ENCODE data around the gene STUM.
A peak's percentile ranks its signal among the peaks of the same experiment; 100 is the strongest.
"Not testable (repeated sequence)": the region's sequence is repeated elsewhere in the genome, so short reads cannot be mapped to it uniquely, and the experiment has no call there.

Gene STUM

DNA sequence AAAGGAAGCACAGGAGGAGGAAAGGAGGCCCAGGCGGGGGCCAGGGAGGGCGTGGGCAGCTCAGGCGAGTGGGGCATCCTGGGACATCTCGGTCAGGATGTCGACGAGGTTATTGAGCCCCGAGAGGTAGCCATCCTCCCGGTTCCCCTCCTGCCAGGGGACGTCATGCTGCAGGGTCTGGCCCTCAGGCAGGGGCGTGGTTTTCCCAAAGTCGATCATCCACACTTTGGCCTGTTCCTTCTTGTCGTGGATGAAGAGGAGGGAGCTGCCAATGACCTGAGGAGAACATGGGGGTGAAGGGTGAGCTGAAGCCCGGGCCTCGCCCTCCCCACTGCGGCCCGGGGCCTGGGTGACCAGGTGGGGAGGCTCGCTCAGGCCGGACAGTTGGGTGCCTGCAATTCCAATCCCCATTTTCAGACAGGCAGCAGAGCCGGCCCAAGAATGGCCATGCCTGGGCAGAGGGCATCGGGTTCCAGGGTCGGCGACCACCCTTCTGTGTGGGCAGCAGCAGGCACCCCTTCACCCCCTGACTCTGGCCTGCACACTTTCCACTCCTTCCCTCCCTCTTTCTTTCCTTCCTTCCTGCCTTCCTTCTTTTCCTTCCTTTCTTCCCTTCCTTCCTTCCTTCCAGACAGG, 86.2 kb downstream of the STUM start:
- FAIRE-seq: peak; percentile 64
- DNase-seq (ENCODE audit: insufficient read length, low spot score): no peak

DNA sequence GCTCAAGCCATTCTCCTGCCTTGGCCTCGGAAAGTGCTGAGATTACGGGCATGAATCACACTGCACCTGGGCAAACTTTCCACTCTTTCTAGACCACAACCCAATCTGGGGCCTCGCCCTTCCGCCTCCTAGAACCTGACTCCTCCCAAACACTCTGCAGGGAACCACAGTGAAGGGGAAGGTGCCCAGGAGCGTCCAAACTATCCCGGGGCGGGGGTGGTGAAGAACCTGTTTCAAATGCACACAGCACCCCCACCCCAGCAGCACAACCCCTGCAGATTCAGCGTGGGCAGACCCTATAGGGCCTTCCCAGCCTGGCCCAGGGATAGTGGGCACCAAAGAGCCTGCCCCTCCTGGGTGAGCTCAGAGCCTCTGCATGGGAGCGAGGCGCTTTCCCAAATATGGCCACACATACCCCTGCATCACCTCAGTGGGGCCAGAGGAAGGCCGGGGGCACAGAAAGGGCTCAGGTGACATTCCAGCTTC, 86.9 kb downstream of the STUM start:
- DNase-seq (ENCODE audit: insufficient read length, low spot score) (no peak), FAIRE-seq (no peak)

DNA sequence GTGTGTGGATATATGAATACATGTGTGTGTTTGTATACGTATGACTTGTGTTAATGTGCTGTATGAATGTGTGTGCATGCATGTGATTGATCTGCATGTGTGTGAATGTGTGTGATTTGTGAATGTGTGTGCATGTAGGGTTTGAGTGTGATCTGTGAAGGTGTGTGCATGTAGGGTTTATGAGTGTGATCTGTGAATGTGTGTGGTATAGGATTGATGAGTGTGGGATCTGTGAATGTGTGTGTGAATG, 88.2 kb downstream of the STUM start:
- DNase-seq (ENCODE audit: insufficient read length, low spot score): no peak
- no peak for FAIRE-seq

DNA sequence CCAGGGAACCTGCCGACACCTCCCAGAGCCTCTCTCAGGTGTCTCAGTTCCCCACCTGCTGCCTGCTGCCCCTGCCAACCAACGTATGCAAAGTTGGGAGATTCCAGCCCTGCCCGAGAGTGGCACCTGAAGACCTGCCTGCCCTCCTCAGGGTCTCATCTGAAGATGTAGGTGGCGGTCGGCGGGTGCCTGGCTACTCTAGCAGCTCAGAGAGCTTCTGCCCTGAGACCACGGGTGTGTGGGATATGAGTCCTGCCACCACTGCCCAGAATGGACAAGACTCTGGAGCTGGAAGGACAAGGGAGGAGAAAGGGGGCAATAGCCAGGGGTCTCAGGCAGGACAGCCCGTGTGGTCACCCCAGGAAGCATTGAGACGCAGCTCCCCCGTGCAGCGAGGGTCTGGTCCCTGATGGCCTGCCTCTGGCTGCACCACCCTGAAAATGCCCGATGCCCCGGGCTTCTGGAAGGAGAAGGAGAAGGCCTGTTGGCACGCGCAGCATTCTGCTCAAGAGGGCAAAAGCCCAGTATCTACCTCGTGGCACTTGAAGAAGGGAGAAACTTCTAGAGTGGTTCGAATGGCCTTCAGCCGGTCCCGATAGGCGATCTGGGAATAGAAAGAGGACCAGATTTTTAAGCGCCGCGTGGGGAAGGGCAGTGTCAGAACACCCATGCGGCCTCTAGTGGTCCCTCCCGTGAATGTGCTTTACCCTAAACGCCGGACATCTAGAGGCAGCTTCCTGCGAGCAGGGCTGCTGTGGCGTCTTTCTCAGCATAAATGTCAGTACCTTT, 88.8 kb downstream of the STUM start:
- FAIRE-seq (no peak), DNase-seq (ENCODE audit: insufficient read length, low spot score) (no peak)

DNA sequence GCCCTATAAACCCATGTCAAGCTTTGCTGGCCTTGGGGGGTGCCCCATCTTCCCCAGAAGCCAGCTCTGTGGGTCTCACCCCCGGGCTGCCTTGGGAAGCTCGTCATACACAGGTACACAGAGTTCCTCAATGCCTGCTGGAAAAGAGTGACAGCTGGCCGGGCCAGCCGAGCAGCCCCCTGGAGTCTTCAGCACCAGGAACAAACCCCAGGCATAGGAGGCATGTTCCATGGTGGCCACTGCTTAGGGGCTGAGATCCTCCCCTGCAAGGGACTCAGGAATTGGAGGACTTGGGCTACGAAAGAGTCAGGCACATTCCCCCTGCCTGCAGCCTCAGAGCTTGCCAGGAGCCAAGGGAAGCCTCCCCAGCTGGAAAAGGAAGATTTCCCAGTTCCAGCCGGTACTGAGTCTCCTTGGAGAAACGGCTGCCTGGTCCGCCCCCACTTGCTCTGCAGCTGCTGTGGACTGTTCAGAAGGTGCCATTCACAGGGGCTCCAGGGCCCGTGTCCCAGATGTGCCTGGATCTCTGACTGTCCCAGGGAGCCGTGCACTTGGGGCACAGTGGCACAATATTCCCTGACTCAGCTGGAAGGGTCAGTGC, 89.5 kb downstream of the STUM start:
- FAIRE-seq: no peak
- no peak for DNase-seq (ENCODE audit: insufficient read length, low spot score)

DNA sequence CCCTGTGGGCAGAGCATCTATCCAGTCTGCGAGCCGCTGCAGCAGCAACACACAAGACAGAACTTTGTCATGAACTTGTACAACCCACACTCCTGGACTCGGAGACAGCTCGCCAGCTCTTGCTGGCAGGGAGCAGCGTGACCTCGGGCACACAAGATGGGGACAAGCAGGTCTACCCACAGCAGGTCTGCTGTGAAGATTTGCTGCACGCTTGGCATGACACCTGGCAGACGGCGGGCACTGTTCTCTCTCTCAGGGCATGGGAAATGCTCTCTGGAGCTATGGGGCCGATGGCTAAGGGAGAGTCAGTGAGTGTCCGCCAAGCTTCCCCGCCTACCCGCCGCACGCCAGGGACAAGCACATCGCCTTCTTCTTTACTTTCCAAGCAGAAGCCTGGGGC, 90.0 kb downstream of the STUM start:
- FAIRE-seq (no peak), DNase-seq (ENCODE audit: insufficient read length, low spot score) (no peak)

DNA sequence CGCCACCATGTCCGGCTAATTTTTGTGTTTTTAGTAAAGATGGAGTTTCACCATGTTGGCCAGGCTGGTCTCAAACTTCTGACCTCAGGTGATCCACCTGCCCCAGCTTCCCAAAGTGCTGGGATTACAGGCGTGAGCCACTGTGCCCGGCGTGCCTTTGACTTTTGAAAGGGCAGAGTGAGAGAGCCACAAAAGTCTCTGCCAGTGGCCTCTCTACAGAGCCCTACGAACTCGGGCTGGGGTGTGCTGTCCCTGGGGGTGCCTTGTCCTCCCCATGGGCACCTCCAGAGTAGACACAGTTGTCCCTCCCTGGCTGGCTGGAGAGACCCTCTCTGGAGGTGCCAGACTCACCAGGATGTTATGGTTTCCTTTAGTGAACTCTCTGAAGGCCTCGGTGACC, 90.6 kb downstream of the STUM start:
- DNase-seq (ENCODE audit: insufficient read length, low spot score); FAIRE-seq: not testable (repeated sequence)

DNA sequence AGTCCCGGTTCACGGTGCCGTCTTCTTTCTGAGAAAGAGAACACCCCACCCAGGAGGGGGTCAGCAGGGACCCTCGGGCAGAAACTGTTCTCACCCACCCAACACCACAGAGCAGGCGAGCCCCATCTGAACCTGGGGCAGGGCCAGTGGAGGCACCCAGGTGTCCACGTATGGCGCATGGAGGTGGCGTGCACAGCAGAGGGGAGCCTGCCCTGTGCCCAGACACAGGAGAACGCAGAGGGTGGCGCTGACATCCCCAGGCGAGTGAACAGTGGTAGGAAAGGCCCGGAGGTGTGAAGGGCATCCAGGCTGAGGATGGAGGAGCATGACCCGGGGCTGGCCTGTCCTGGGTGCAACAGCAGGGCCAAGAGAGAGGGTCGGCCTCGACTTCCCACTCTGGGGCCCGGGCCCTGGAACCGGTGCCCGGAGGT, 91.1 kb downstream of the STUM start:
- no peak for FAIRE-seq

DNA sequence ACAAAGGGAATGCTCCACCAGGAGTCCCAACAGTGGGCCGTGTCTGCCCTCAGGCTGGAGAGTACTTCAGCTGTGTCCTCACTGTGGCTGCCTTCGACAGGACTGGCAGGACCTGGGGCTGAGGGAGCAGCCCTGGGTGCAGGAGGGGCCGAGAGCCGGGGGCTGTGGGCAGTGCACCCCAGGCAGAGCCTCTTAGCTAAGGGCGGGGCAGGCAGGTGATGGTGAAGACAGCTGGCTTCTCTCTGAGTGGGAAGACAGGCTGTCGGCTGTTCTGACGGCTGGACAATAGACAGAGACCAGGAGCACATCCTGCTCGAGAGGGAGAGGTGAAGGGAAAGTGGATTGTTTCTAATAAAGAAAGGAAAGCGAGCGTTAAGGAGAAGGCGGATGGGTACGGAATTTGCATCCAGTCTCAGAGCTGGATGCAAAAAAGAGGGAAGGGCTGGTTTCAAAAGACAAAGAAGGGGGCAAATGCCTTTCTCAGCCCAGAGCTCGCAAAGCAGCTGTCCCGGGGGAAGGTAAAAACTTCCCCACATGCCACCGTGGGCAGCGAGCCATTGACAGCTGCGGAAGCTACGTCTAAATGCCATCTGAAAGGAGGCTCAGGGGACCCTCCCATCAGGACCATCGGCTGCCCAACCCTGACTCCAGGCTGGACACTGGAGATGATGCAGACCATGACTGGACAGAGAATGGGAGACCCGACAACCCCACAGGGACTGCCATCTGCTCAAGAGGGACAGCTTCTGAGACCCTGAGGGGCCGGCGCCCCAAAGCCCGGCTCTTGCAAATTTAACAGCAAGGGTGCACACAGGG, 92.0 kb downstream of the STUM start:
- FAIRE-seq (no peak), DNase-seq (ENCODE audit: insufficient read length, low spot score) (no peak)

More for the DNA sequence above, 91.1 kb downstream of the STUM start:
- no peak for DNase-seq (ENCODE audit: insufficient read length, low spot score)

DNA sequence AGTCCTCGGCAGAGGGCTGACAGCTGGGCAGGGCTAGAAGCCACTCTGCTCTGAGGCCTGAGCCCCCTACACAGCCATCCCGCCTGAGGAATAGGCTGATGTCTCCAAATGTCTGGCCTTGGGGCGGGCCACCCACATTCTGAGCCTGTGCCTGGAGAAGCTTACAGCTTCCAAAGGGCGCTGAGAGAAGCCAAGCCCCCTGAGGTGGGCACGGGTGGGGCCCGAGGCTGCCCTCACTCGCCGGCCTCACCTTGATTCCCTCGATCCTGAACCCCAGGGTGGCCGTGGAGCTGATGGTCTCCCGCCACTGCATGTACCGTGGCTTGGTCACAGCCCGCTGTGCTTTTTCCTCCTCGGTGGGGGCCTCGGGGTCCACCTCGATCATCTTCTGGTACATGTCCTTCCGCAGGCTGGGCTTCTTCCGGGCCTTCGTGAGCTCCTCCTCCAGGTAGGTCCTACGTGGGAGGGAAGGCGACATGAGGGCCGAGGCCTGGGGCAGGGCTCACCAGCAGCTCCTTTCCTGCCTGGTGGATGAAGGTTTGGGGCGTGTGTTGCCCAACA, 93.2 kb downstream of the STUM start:
- DNase-seq (ENCODE audit: insufficient read length, low spot score): no peak

DNA sequence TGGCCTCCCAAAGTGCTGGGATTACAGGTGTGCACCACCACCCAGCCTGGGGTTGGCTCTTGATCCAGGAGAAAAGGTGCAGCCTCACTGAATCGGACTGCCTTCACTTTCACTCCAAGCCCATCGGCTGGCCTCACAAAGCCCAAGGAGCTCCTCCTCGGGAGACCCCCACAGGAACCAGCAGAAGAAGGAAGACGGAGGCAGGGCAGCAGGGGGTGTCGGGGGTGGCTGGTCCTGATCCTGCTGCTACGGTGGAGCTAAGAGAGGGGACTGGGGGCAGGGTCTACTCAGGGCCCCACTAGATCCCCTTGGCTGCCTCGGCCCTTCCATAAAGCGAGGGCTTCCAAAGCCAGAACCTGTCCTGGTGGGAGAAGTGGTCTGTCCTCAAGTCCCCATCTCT, 93.9 kb downstream of the STUM start:
- DNase-seq (ENCODE audit: insufficient read length, low spot score) (no peak), FAIRE-seq (no peak)

More for the DNA sequence above, 93.2 kb downstream of the STUM start:
- FAIRE-seq: no peak

DNA sequence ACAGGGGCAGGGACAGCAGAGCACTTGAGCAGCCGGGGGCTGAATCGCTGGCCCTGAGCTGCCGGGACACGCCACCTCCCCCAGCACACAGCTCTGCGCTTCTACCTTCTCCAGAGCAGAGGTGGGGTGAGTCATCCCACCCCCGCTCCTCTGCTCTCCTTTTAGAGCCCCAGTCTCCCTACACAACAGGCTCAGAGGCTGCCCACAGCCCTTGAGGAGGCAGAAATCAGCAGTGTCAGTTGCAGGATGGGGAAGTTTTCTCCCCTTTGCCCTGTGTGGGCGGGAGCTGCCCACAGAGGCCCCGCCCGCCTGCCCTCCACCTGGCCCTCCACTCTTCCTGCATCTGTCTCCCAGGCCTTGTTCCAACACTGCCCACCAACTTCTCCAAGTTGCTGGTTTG, 94.6 kb downstream of the STUM start:
- peak; percentile 60 for DNase-seq (ENCODE audit: insufficient read length, low spot score)
- no peak for FAIRE-seq

DNA sequence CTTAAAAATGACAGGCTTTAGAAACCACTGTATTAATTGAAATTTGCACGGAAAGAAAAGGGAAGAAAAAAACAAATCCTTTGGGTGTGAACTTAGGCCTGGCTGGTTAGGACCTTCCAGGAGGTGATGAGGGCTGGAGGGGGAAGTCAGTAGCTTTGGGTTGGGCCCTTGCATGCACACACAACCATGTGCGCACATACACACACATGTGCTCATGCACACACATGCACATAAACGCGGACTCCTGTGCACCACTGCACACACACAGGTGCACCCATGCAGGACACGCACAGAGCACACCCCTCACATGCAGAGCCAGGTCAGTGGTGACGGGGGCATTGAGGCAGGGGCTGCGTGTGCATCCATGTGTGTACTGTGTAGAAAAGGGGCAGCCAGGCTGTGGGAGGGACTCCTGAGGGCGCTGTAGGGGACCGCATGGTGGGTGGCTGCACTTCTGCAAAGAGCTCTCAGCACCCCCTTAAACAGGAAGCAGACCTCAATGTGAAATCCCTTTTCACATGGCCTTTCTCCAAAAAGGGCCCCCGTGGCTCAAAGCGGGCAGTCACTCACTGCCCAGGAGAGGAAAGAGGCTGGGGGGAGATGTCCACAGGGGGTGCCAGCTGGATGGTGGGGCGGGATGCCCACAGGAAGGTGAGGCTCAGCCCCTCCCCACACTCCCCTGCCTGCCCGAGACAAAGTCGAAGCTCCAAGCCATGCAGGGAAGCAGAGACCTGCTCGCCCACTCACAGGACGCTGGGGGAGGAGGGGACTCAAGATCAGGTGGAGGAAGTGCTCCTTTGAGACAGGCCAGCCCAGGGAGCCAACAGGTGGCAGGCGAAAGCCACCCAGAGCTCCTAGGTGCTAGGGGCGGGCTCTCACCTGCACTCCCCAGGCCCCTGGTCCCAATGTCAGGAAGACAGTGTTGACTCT, 95.3 kb downstream of the STUM start:
- DNase-seq (ENCODE audit: insufficient read length, low spot score): peak; percentile 54
- peak; percentile 82 for FAIRE-seq

DNA sequence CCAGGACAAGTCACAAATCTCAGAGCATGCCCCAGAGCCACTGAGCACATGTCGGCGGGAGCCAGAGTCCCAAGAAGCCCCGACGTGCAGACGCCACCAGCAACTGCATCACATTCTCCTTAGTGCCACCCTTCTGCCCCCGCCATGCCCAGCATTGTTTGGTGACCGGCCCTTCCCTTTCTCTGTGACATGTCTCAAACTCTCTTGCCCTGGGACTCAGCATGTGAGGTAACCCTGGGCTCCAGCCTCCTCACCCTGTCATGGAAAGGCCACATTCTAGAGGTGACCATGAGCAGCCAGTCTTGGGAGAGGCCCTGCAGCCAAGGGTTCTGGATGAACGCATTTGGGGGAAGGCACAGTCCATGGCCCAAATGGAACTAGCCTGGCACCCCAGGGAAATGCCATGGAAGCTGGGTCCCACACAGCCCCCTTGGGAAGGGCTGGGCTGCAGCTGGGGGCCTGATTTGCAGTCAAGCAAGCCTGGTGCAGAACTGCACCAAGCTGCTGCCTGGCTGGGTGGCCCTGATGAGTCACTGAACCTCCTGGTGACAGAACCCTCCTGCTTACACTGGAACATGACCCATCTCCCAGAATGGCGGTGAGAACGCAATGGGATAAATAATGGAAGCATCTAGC, 96.1 kb downstream of the STUM start:
- DNase-seq (ENCODE audit: insufficient read length, low spot score) (no peak), FAIRE-seq (no peak)

DNA sequence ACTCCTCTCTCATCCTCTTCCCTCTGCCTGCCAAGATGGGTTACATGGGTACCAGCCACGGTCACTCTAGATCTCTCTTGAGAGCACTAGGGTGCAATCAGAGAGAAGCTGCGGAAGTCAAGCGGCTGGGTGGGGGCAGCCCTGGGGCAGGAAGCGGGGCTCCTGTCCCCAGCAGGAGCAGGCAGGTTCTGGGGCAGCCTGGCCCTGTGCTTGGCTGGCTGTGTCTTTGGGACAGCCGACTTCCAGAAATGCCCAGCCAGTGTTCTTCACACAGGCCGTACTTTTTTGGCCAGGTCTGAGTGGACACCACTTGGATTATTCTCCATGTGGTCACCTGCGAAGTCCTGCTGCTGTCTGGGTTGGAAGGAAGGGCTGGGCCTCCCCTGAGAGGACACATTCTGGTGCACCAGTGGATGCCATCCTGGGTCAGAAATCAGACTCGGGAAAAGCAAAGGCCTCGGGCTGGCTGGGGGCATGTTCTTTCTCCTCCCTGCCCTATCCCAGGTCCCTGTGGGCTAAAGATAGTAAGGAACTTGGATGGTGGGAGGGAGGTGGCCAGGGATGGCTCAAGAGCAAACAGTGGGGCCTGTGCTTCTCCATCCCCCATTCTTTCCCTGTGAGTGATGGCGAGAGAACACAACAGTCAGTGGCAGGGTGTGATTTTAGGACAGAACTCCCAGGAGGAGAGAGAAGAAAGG, 96.9 kb downstream of the STUM start:
- FAIRE-seq: no peak
- no peak for DNase-seq (ENCODE audit: insufficient read length, low spot score)

DNA sequence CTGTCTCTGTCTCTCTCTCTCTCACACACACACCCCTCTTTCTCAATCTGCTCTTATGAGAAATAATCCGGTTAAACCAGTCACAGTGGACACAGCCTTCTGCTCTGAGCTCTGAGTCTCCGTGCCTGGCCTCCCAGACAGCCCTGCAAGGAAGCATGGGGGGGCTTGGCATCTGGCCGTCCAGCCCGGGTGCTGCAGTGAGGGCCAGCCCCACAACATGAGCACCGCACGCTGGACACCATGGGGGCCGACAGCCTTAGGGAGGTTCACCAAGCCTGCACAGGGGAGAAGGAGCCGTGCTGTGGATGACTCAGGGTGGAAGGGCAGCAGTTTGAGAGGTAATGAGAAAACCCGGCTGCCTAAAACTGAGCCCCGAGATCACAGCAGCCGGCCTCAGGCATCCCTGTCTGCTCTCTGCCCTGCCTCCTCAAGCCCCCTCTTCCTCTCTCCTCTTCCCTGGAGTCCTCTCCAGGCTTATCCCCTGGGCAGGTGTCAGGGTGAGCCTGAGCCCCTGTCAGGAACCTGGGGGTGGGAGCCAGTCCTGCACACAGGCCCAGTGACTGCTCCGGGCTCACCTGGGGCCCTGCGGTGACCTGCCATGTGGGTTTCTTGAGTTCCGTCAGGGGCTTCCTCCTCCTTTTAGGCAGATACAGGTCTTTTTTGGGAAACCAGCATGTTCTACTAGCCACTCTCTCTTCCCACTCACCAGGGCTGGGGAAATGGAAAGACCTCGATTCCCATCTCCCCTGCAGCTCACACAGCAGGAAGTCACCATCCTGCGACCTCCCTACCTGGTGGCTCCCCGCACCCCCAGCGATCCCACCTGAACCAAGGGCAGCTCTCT, 97.7 kb downstream of the STUM start:
- FAIRE-seq: no peak

DNA sequence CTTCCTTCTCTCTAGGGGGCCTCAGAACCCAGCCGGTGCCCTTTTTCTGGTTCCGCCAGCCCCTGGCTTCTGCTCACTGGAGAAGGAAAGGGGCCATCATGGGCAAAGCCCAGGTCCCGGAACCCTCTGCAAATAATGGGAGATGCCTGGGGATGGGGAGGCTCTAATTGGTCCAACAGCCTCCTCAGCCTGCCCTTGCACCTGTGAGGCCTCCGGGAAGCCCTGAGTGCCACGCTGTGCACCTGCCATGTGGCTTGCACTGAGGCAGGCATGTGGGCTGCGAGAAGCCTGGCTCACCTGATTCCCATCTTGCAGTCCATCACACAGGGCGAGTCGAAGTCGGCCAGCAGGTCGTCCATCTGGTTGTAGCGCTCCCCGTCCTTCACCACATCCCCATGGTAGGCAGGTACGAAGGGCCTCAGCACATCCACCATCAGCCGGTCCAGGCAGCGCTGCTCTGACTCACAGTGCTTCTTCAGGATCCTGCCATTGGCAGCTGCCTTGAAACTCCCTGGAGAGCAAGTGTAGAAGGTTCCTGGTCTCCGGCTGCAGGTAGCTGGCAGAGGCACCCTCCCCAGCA, 98.4 kb downstream of the STUM start:
- DNase-seq (ENCODE audit: insufficient read length, low spot score): no peak
- FAIRE-seq: no peak

More for the DNA sequence above, 97.7 kb downstream of the STUM start:
- DNase-seq (ENCODE audit: insufficient read length, low spot score): no peak

Measured in GM19239 (cell line).